B cell (primary cell): Measurements from ENCODE around the gene SLC16A12. TPM values are rescaled to one million over a fixed set of nuclear protein-coding genes. Genes with fewer than 3 reads are reported as not detected.

Experiments
- polyA plus RNA-seq: library from polyadenylated mRNA; depleted of rRNA; stranded (reverse); fragments of >200 nt; gene quantifications from 2 replicates; pipeline ENCODE4 v1.2.3, GENCODE V29; 2012
- total RNA-seq, 2 donors: library from RNA; stranded (reverse); fragments of 120-200 nt in 1 of 2; gene quantifications; 1 replicate in 1 of 2; 2 replicates in 1 of 2; pipeline versions ENCODE4 v1.2.3 to v1.2.4, GENCODE V29; 2013 to 2022

Gene SLC16A12
- total and polyA plus RNA-seq, 2 donors (not counting 1 experiment from before 2014, with no cell fraction given) = not detected

Other genes with a start within 250 kb of the SLC16A12 start
- 12.4 and 13.4 TPM in 2 replicates for gene IFIT2, start 233.5 kb downstream of the SLC16A12 start, total RNA-seq
- gene IFIT2, start 233.5 kb downstream of the SLC16A12 start, polyA plus RNA-seq = 2.5 and 3.6 TPM in 2 replicates
- gene IFIT3, start 207.6 kb downstream of the SLC16A12 start, total RNA-seq = 4.0 and 4.2 TPM in 2 replicates
- 1.5 and 1.6 TPM in 2 replicates for gene IFIT3, start 207.6 kb downstream of the SLC16A12 start, polyA plus RNA-seq
- not detected in 2 replicates for gene IFIT1B, start 157.5 kb downstream of the SLC16A12 start, total RNA-seq
- not detected in 2 replicates for gene IFIT1B, start 157.5 kb downstream of the SLC16A12 start, polyA plus RNA-seq
- 1.2 and 1.4 TPM in 2 replicates for gene IFIT1, start 143.0 kb downstream of the SLC16A12 start, total RNA-seq
- gene IFIT1, start 143.0 kb downstream of the SLC16A12 start, polyA plus RNA-seq = 0.50 and 0.63 TPM in 2 replicates
- 23.2 and 25.0 TPM in 2 replicates for gene IFIT5, start 121.0 kb downstream of the SLC16A12 start, total RNA-seq
- 4.3 and 7.0 TPM in 2 replicates for gene IFIT5, start 121.0 kb downstream of the SLC16A12 start, polyA plus RNA-seq
- gene PANK1, start 109.6 kb upstream of the SLC16A12 start, total RNA-seq = 1.8 and 2.9 TPM in 2 replicates
- gene PANK1, start 109.6 kb upstream of the SLC16A12 start, polyA plus RNA-seq = 0.31 and 0.46 TPM in 2 replicates
- 24.6 and 25.3 TPM in 2 replicates for gene KIF20B, start 166.0 kb upstream of the SLC16A12 start, total RNA-seq
- gene KIF20B, start 166.0 kb upstream of the SLC16A12 start, polyA plus RNA-seq = 1.6 and 2.5 TPM in 2 replicates